Upper lobe of left lung (tissue), 6 donors: ENCODE data around the gene LTBP4. TPM values are rescaled to one million over a fixed set of nuclear protein-coding genes. Genes with fewer than 3 reads are reported as not detected.

Experiments used
- ATAC-seq, 2 donors: fragments of 200-7000 bp; cut with Tn5 transposase; one replicate each; pipeline ENCODE4 v1.9.1; 2022; ENCODE audit warnings: mild to moderate bottlenecking in 2 of 2, moderate library complexity in 2 of 2; ENCODE audit not compliant: low FRiP score in 2 of 2
- DNase-seq, 2 donors: peaks; one replicate each; pipeline ENCODE4 v3.0.0-alpha.2; 2019 to 2020
- H3K27ac ChIP-seq, 4 donors: fragments of 200-600 bp; sonication (generic); one replicate each; pipeline ENCODE4 v1.5.1; 2016 to 2019
- H3K27me3 ChIP-seq, 4 donors: fragments of 200-600 bp; sonication (generic); one replicate each; pipeline ENCODE4 v1.5.1; 2017 to 2019
- H3K36me3 ChIP-seq, 4 donors: fragments of 200-600 bp; sonication (generic); one replicate each; pipeline ENCODE4 v1.5.1; 2016 to 2019
- H3K4me1 ChIP-seq, 4 donors: fragments of 200-600 bp; sonication (generic); one replicate each; pipeline ENCODE4 v1.5.1; 2018 to 2019
- H3K4me3 ChIP-seq, 4 donors: fragments of 200-600 bp; sonication (generic); one replicate each; pipeline ENCODE4 v1.5.1; 2017 to 2019; ENCODE audit warnings: mild to moderate bottlenecking in 2 of 4, moderate library complexity in 1 of 4
- H3K9me3 ChIP-seq, 4 donors: fragments of 200-600 bp; sonication (generic); one replicate each; pipeline ENCODE4 v1.5.1; 2018 to 2019
- CTCF ChIP-seq, 6 experiments: fragments of 450-650 bp in 4 of 6; fragments of 200-600 bp in 2 of 6; sonication (generic) in 2 of 6; IDR thresholded peaks; one replicate each; pipeline ENCODE4 v1.5.1; 2016 to 2019; ENCODE audit warnings: antibody characterized with exemption in 6 of 6
- EP300 ChIP-seq, 4 donors: sonication (generic); formaldehyde crosslinking; IDR thresholded peaks; one replicate each; pipeline ENCODE4 v1.5.1; 2017; ENCODE audit warnings: antibody characterized with exemption in 4 of 4, control low read depth in 2 of 4
- POLR2A ChIP-seq, 4 donors: fragments of 450-650 bp; IDR thresholded peaks; one replicate each; pipeline ENCODE4 v1.5.1; 2016 to 2017; ENCODE audit warnings: antibody characterized with exemption in 4 of 4, mild to moderate bottlenecking in 2 of 4
- POLR2AphosphoS5 ChIP-seq, 2 donors: sonication (generic); formaldehyde crosslinking; IDR thresholded peaks; one replicate each; pipeline ENCODE4 v1.5.1; 2017; ENCODE audit warnings: antibody characterized with exemption in 2 of 2
- WGBS, 2 donors: methylation state at CpG; one replicate each; pipeline ENCODE4 v1.1.5; 2017 to 2018; 5-methylcytosine and 5-hydroxymethylcytosine counted together
- total RNA-seq, 6 donors: library from RNA; depleted of rRNA in 4 of 6; stranded (reverse); fragments of >200 nt in 4 of 6; gene quantifications; one replicate each; pipeline versions ENCODE4 v1.1.0 to v1.2.1, GENCODE V29; 2016 to 2021
- donor health status: DM: no; HTN: no; CAD: no; lungs with moderate emphysema.
- donor health status: DM: no; HTN: yes; CAD: no; lungs with severe emphysema.

LTBP4 gene
- total RNA-seq, 6 donors from 2014 or later: 125 to 541 (median 401) TPM

DNA sequence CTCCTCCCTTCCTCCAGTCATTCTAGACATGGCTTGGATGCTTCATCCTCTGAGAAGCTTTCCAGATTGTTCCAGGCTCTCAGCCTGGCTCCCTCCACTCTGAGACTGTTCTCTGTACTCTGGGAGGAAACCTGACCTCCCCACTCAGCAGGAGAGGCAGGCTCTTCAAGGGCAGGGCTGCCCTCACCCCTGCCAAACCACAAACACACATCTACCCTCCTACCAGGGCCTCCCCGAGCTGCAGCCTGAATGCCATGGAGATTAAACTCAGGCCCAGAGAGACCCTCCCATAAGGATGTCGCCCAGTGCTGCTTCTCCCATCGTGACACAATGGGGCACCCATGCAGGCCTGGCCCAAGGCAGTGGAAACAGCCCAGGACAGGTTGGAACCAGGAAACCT, 73.1 kb downstream of the LTBP4 start:
- ATAC-seq (peak; percentile 18 to 79), DNase-seq (peak in 1 of 2 donors; percentile 65)
- Histone ChIP-seq H3K4me1 (peaks cover 0 to 4% (median 0%) of the 10 kb centered on the region in 4 donors), H3K27ac (peak overlapping the region in 2 of 4 donors; percentile 18 to 38), H3K27me3 (no peaks in the 10 kb centered on the region), H3K9me3 (no peaks in the 10 kb centered on the region), H3K36me3 (peaks cover 13 to 95% (median 66%) of the 10 kb centered on the region in 4 donors), H3K4me3 (no peak overlapping the region)
- WGBS, 2 donors: 60% methylated on average over 3 of the region's 3 CpGs; no CpG with 5 or more reads in 1 of the 2 donors
- TF ChIP-seq CTCF (IDR thresholded peaks at IDR 0.05): no peak
- TF ChIP-seq POLR2A (IDR thresholded peaks at IDR 0.05): no peak
- no peak for TF ChIP-seq EP300 (IDR thresholded peaks at IDR 0.05)

GRCh38 chr19:40677156-40677555, 76.0 kb downstream of the LTBP4 start:
- no peak overlapping the region for H3K27ac ChIP-seq
- H3K4me3 ChIP-seq: no peak overlapping the region
- H3K4me1 ChIP-seq: peaks cover 0 to 4% (median 0%) of the 10 kb centered on the region in 4 donors
- H3K36me3 ChIP-seq: peaks cover 18 to 88% (median 62%) of the 10 kb centered on the region in 4 donors
- ATAC-seq: no peak
- peak in 1 of 2 donors; percentile 61 for DNase-seq
- 96 to 97% methylated on average over 22 to 23 of the region's 23 CpGs for WGBS, 2 donors
- no peaks in the 10 kb centered on the region for H3K9me3 ChIP-seq
- TF ChIP-seq CTCF (IDR thresholded peaks at IDR 0.05): no peak
- no peak for TF ChIP-seq EP300 (IDR thresholded peaks at IDR 0.05)
- TF ChIP-seq POLR2A (IDR thresholded peaks at IDR 0.05): no peak
- TF ChIP-seq POLR2AphosphoS5 (IDR thresholded peaks at IDR 0.05): no peak
- H3K27me3 ChIP-seq: no peaks in the 10 kb centered on the region

Other genes with a start within 250 kb of the LTBP4 start
- 1 to 10 TPM in 1 of 6 donors, under 1 TPM in 4, not detected in 1; 0.17 to 1.0 (median 0.46) TPM for gene HIPK4, start 211.2 kb upstream of the LTBP4 start, total RNA-seq
- 100 to 1,000 TPM in 1 of 6 donors, 10 to 100 TPM in 5; 30.1 to 146 (median 51.5) TPM for gene PRX, start 188.0 kb upstream of the LTBP4 start, total RNA-seq
- gene SERTAD1, start 175.4 kb upstream of the LTBP4 start, total RNA-seq: 10 to 100 TPM in 4 of 6 donors, 1 to 10 TPM in 2; 2.1 to 37.5 (median 18.4) TPM
- gene SERTAD3, start 157.0 kb upstream of the LTBP4 start, total RNA-seq: 10 to 100 TPM in 5 of 6 donors, 1 to 10 TPM in 1; 8.9 to 44.5 (median 21.9) TPM
- 100 to 1,000 TPM in 5 of 6 donors, 10 to 100 TPM in 1; 77.5 to 379 (median 223) TPM for gene BLVRB, start 135.6 kb upstream of the LTBP4 start, total RNA-seq
- gene SPTBN4, start 134.4 kb upstream of the LTBP4 start, total RNA-seq: 1 to 10 TPM in 1 of 6 donors, under 1 TPM in 5; 0.33 to 8.4 (median 0.67) TPM
- gene SHKBP1, start 24.5 kb upstream of the LTBP4 start, total RNA-seq: 100 to 1,000 TPM in 2 of 6 donors, 10 to 100 TPM in 4; 60.6 to 232 (median 90.2) TPM
- gene NUMBL, start 89.3 kb downstream of the LTBP4 start, total RNA-seq: 100 to 1,000 TPM in 1 of 6 donors, 10 to 100 TPM in 5; 18.0 to 133 (median 23.8) TPM
- 100 to 1,000 TPM in 2 of 6 donors, 10 to 100 TPM in 4; 46.2 to 142 (median 65.4) TPM for gene COQ8B, start 115.5 kb downstream of the LTBP4 start, total RNA-seq
- gene ITPKC, start 115.7 kb downstream of the LTBP4 start, total RNA-seq: 10 to 100 TPM; 38.4 to 76.0 (median 55.2) TPM
- 10 to 100 TPM; 16.0 to 28.4 (median 21.5) TPM for gene ACTMAP, start 149.1 kb downstream of the LTBP4 start, total RNA-seq
- 10 to 100 TPM; 32.4 to 90.1 (median 55.3) TPM for gene SNRPA, start 149.8 kb downstream of the LTBP4 start, total RNA-seq
- 1 to 10 TPM in 3 of 6 donors, not detected in 3; 1.2 to 5.2 (median 2.1) TPM for gene MIA, start 174.2 kb downstream of the LTBP4 start, total RNA-seq
- gene RAB4B, start 176.9 kb downstream of the LTBP4 start, total RNA-seq: 10 to 100 TPM; 39.9 to 78.5 (median 58.6) TPM
- 100 to 1,000 TPM; 170 to 353 (median 211) TPM for gene EGLN2, start 197.8 kb downstream of the LTBP4 start, total RNA-seq
- 10 to 100 TPM in 1 of 6 donors, 1 to 10 TPM in 4, not detected in 1; 1.5 to 11.6 (median 2.9) TPM for gene CYP2A6, start 249.1 kb downstream of the LTBP4 start, total RNA-seq